Progenitor cell of endocrine pancreas (in vitro differentiated cells): Measurements from ENCODE around the gene SETD1A. TPM values are rescaled to one million over a fixed set of nuclear protein-coding genes. Genes with fewer than 3 reads are reported as not detected.

ENCODE experiments used
- DNase-seq: peaks from one replicate; pipeline ENCODE4 v3.0.0; 2021; ENCODE audit warnings: low spot score; ENCODE audit not compliant: unreplicated experiment
- H3K27ac Mint-ChIP-seq: 2 replicates; pipeline ENCODE4 v1.8.0; 2021; ENCODE audit warnings: mild to moderate bottlenecking, moderate library complexity, mixed read lengths
- H3K27me3 Mint-ChIP-seq: 2 replicates; pipeline ENCODE4 v1.8.0; 2021; ENCODE audit warnings: mixed read lengths
- H3K36me3 Mint-ChIP-seq: 2 replicates; pipeline ENCODE4 v1.8.0; 2022; ENCODE audit warnings: mixed read lengths; ENCODE audit not compliant: insufficient read depth
- H3K4me1 Mint-ChIP-seq: 2 replicates; pipeline ENCODE4 v1.8.0; 2021; ENCODE audit warnings: low read depth, mixed read lengths
- H3K4me3 Mint-ChIP-seq: 2 replicates; pipeline ENCODE4 v1.8.0; 2021; ENCODE audit warnings: low read depth, mild to moderate bottlenecking, moderate library complexity, mixed read lengths
- H3K9me3 Mint-ChIP-seq: 2 replicates; pipeline ENCODE4 v1.8.0; 2021; ENCODE audit warnings: low read depth, mixed read lengths
- total RNA-seq: library from RNA; stranded (reverse); gene quantifications from 2 replicates; pipeline ENCODE4 v1.2.1, GENCODE V29; 2021
- TF ChIP-seq, protein P1 (sequence below): fragments of 200-600 bp; sonication (generic); IDR thresholded peaks from one replicate; pipeline ENCODE4 v1.5.0; 2021; ENCODE audit warnings: antibody characterized with exemption, mild to moderate bottlenecking; ENCODE audit not compliant: unreplicated experiment

Gene SETD1A
- total RNA-seq, 1 donor from 2014 or later: 27.7 TPM

DNA sequence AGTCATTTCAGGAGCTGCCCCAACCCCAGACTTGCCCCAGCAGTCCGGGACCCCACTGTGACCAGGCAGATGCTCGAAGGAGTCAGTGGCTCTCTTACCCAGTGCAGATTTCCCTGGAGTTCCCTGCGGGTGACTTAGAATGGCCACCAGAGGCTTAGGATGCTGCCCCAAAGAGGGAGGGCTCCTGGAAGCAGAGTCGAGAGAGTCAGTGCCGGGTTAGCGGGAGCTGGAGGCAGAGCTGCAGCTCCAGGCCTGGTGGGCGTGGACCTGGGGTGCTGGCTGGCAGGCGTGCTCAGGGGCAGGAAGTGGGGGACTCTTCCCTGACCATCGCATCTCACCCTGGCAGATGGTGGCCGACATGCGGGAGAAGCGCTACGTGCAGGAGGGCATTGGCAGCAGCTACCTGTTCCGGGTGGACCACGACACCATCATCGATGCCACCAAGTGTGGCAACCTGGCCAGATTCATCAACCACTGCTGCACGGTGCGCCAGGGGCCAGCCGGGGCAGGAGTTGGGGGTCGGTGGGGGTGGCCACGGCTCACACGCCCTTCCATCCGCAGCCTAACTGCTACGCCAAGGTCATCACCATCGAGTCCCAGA lies 25.8 kb downstream of the SETD1A start:
- Mint-ChIP-seq H3K27ac (no peak overlapping the region), H3K9me3 (no peaks in the 10 kb centered on the region), H3K36me3 (peaks cover 10% of the 10 kb centered on the region), H3K4me3 (no peak overlapping the region), H3K27me3 (no peaks in the 10 kb centered on the region), H3K4me1 (peaks cover 2% of the 10 kb centered on the region)
- no peak for DNase-seq
- TF ChIP-seq, protein P1, sequence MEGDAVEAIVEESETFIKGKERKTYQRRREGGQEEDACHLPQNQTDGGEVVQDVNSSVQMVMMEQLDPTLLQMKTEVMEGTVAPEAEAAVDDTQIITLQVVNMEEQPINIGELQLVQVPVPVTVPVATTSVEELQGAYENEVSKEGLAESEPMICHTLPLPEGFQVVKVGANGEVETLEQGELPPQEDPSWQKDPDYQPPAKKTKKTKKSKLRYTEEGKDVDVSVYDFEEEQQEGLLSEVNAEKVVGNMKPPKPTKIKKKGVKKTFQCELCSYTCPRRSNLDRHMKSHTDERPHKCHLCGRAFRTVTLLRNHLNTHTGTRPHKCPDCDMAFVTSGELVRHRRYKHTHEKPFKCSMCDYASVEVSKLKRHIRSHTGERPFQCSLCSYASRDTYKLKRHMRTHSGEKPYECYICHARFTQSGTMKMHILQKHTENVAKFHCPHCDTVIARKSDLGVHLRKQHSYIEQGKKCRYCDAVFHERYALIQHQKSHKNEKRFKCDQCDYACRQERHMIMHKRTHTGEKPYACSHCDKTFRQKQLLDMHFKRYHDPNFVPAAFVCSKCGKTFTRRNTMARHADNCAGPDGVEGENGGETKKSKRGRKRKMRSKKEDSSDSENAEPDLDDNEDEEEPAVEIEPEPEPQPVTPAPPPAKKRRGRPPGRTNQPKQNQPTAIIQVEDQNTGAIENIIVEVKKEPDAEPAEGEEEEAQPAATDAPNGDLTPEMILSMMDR: no peak

DNA sequence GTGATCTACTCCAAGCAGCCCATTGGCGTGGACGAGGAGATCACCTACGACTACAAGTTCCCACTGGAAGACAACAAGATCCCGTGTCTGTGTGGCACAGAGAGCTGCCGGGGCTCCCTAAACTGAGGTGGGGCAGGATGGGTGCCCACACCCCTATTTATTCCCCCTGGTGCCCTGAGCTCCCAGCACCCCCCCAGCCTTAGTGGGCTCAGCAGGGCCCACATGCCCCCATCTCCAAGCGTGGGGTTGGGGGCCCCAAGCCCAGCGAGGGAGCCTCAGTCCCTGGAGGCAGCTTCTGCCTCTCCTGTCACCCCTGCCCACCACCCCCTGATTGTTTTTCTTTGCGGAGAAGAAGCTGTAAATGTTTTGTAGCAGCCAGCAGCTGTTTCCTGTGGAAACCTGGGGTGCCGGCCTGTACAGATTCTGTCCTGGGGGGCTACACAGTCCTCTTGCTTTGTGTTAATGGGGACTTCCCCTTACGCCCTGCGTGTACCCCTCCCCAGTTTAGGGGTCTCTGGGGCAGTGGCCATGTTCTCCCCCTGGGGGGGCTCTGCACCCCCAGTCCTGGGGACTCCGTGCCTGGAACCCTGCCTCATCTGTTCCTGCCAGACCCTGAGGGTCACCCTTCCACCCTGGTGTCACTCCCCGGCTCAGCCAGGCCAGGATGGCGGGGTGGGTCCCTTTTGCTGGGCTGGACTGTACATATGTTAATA lies 26.5 kb downstream of the SETD1A start:
- peaks cover 8% of the 10 kb centered on the region for H3K36me3 Mint-ChIP-seq
- H3K4me1 Mint-ChIP-seq: peaks cover 2% of the 10 kb centered on the region
- no peak overlapping the region for H3K4me3 Mint-ChIP-seq
- no peak overlapping the region for H3K27ac Mint-ChIP-seq
- H3K27me3 Mint-ChIP-seq: no peaks in the 10 kb centered on the region
- no peaks in the 10 kb centered on the region for H3K9me3 Mint-ChIP-seq
- TF ChIP-seq, protein P1: no peak
- DNase-seq: no peak

DNA sequence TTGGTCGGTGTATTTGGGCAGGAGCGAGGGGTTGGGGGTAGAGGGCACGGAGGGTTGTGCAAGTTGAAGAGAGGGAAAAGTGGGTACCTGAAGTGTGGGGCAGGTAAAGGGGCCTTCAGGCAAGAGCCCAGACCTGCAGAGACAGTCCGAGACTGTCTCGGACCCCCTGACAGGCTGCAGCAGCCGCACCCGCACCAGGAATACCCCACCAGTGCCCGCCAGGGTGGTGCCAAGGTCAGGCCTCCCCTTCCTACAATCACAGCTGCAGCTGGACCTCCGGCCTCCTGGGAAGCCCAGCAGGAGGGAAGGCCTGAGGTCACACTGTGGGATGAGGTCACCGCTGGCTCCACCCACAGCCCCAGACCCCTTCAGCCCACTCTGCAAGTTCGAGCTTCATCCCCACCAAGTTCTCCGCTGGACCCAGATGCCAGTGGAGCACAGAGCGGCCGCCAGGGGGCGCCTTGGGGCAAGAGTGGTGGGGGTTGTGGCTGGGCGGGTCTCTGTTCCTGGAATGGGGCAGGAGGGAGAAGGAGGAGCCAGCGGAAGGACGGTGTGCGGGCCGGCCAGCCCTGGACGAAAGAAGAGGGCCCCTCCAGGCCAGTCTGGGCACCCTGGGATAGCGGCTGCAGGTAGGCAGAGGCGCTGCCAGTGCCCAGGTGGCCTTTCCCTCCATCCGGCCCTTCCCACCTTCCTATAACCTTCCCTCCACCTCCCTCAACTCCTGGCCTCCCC lies 27.3 kb downstream of the SETD1A start, which contains the start of gene HSD3B7:
TSS of gene HSD3B7 (plus strand) at position 539 of the 732 bp plus-strand sequence. CDS start 452 bp downstream, outside the sequence.
- DNase-seq: peak; percentile 90
- H3K36me3 Mint-ChIP-seq: peaks cover 8% of the 10 kb centered on the region
- H3K4me1 Mint-ChIP-seq: peaks cover 2% of the 10 kb centered on the region
- H3K4me3 Mint-ChIP-seq: peak within 1 kb of the TSS; percentile 56
- peak within 1 kb of the TSS; percentile 84 for H3K27ac Mint-ChIP-seq
- TF ChIP-seq, protein P1: peak; percentile 86
- no peaks in the 10 kb centered on the region for H3K9me3 Mint-ChIP-seq
- no peaks in the 10 kb centered on the region for H3K27me3 Mint-ChIP-seq

DNA sequence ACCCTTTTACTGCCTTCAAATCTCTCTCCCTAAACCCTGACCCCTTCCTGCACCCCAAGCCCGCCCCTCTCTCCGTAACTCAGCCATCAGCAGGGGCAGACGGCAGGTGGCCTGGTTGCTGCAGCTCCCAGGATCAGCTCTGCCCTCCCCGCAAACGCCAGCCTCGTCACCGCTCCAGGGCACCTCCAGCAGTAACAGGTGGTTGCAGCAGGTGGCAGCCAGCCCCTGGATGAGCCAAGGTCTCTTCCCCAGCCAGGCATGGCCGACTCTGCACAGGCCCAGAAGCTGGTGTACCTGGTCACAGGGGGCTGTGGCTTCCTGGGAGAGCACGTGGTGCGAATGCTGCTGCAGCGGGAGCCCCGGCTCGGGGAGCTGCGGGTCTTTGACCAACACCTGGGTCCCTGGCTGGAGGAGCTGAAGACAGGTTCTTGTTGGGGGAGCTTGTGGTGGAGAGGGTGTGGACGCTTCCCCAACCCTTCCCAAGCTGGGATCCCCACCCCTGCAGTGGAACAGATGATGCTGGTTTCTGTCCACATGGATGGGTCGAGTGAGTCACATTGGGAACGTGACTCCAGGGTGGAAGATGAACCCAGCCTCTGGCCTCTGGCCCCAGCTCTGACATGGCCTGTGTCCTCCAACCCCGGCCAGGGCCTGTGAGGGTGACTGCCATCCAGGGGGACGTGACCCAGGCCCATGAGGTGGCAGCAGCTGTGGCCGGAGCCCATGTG lies 28.0 kb downstream of the SETD1A start:
- TF ChIP-seq, protein P1: no peak
- DNase-seq: peak; percentile 39
- Mint-ChIP-seq H3K27ac (peak overlapping the region; percentile 84), H3K27me3 (no peaks in the 10 kb centered on the region), H3K4me3 (peak overlapping the region; percentile 56), H3K9me3 (no peaks in the 10 kb centered on the region), H3K4me1 (peaks cover 2% of the 10 kb centered on the region), H3K36me3 (peaks cover 5% of the 10 kb centered on the region)
